ENCODE data around the gene HYI. TPM values are rescaled to one million over a fixed set of nuclear protein-coding genes. Genes with fewer than 3 reads are reported as not detected.
"Not testable (repeated sequence)": the region's sequence is repeated elsewhere in the genome, so short reads cannot be mapped to it uniquely, and the experiment has no call there.

Gene HYI
- total RNA-seq, 3 donors from 2014 or later: 66.6 to 79.3 (median 70.1) TPM

DNA sequence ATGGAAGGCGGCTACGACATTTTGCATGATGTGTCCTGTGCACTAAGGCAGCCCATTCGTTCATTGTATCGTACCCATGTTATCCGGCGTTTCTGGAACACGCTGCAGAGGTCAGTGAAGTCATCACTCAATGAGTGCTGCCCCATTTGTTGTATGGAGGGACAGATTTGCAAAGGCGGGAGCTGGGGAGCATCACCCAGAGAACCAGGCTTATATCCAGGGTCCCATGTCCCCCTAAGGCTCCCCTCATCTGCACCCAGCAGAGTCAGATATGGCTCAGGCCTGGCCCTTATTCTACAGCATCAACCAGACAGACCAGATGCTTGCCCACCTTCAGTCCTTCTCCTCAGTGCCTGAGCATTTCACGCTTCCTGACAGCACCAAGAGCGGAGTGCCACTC is 32.9 kb downstream of the HYI start:
- no peaks in the 10 kb centered on the region for H3K4me1 ChIP-seq

DNA sequence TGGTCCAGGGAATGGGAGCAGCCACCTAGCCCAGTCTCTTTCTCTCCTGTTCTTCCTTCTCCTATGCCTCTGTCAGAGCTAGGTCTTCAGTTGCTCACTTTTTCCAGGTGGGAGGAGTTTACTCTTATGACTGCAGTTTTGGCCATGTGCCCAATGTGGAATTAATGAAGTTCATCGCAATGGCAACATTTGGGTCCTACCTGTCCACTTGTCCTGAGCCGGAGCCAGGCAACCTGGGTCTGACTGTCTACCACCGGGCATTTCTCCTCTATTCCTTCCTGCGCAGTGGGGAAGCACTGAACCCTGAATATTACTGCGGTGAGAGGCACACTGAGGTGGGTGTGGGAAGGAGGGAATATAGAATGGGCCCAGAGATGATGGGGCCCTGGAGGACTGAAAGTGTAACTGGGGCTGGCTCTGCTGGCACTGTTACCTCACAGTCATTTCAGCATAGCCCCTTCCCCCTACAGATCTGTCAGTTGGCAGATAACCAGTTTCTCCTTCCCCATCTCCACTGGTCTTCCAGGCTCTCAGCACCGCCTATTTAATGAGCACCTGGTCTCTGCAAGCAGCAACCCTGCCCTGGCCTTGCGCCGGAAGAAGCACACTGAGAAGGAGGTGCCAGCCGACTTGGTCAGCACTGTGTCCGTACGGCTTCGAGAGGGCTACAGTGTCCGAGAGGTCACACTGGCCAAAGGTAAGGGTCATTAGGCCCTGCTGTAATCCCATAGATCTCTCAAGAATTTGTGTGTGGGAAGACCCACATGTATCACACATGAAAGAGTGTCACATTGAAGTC is 33.9 kb downstream of the HYI start:
- Histone ChIP-seq H3K4me3 (no peak overlapping the region), H3K27me3 (no peaks in the 10 kb centered on the region), H3K9me3 (no peaks in the 10 kb centered on the region), H3K27ac (no peak overlapping the region), H3K36me3 (peaks cover 30% of the 10 kb centered on the region), H3K4me1 (no peaks in the 10 kb centered on the region)
- TF ChIP-seq POLR2AphosphoS5 (IDR thresholded peaks at IDR 0.05) (no peak), POLR2A (IDR thresholded peaks at IDR 0.05) (no peak)
- TF ChIP-seq, protein P1, sequence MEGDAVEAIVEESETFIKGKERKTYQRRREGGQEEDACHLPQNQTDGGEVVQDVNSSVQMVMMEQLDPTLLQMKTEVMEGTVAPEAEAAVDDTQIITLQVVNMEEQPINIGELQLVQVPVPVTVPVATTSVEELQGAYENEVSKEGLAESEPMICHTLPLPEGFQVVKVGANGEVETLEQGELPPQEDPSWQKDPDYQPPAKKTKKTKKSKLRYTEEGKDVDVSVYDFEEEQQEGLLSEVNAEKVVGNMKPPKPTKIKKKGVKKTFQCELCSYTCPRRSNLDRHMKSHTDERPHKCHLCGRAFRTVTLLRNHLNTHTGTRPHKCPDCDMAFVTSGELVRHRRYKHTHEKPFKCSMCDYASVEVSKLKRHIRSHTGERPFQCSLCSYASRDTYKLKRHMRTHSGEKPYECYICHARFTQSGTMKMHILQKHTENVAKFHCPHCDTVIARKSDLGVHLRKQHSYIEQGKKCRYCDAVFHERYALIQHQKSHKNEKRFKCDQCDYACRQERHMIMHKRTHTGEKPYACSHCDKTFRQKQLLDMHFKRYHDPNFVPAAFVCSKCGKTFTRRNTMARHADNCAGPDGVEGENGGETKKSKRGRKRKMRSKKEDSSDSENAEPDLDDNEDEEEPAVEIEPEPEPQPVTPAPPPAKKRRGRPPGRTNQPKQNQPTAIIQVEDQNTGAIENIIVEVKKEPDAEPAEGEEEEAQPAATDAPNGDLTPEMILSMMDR (IDR thresholded peaks at IDR 0.05): no peak
- no peak for DNase-seq (ENCODE audit: low spot score in 2 of 2)
- intact Hi-C loops (cut with DNase I; ENCODE audit: low total_unique reads): no loop called here

More for the DNA sequence above, 32.9 kb downstream of the HYI start:
- no peak for TF ChIP-seq POLR2AphosphoS5 (IDR thresholded peaks at IDR 0.05)
- TF ChIP-seq, protein P1 (IDR thresholded peaks at IDR 0.05): no peak
- TF ChIP-seq POLR2A (IDR thresholded peaks at IDR 0.05): no peak
- no peak overlapping the region for H3K27ac ChIP-seq
- intact Hi-C loops (cut with DNase I; ENCODE audit: low total_unique reads): no loop called here
- H3K27me3 ChIP-seq: no peaks in the 10 kb centered on the region
- DNase-seq (ENCODE audit: low spot score in 2 of 2): no peak
- peaks cover 40% of the 10 kb centered on the region for H3K36me3 ChIP-seq
- H3K4me3 ChIP-seq: no peak overlapping the region
- no peaks in the 10 kb centered on the region for H3K9me3 ChIP-seq

DNA sequence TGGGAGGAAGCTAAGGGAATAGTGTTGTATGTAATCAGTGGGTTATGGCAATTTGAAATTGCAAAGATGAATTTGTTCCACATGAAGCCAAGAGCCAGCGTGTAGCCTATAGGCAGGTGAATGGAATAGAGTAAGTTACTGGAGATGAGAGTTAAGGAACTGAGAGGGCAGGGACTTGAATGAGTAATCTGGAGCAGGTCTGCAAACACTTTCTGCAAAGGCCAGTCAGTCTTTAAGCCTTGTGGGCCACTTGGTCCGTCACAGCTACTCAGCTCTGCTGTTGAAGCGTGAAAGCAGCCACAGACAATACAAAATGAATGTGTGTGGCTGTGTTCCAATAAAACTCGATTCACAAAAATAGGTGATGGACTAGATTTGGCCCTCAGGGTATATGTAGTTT is 34.9 kb downstream of the HYI start:
- no peaks in the 10 kb centered on the region for H3K27me3 ChIP-seq
- DNase-seq (ENCODE audit: low spot score in 2 of 2): no peak
- intact Hi-C loops (cut with DNase I; ENCODE audit: low total_unique reads): no loop called here
- H3K36me3 ChIP-seq: peaks cover 29% of the 10 kb centered on the region
- H3K27ac ChIP-seq: no peak overlapping the region
- no peaks in the 10 kb centered on the region for H3K9me3 ChIP-seq
- no peak for TF ChIP-seq POLR2AphosphoS5 (IDR thresholded peaks at IDR 0.05)
- TF ChIP-seq, protein P1 (IDR thresholded peaks at IDR 0.05): no peak
- no peak for TF ChIP-seq POLR2A (IDR thresholded peaks at IDR 0.05)
- H3K4me1 ChIP-seq: no peaks in the 10 kb centered on the region
- no peak overlapping the region for H3K4me3 ChIP-seq

DNA sequence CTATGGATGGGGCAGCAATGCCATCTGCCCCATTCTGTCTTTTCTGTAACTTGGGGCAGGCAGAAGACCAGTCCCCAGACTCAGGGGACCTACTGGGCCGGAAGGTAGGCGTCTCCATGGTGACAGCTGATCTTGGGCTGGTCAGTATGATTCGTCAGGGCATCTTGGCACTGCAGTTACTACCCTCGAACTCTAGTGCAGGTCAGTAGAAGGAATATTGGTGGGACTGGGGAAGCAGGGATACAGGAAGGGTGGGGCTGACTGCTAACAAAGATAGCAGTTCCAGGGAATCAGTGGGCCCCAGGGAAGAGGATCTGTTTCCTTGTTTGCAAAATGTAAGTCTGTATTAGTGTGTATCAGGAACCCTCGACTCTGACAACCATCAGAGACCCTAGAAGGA is 37.8 kb downstream of the HYI start:
- H3K27me3 ChIP-seq: no peaks in the 10 kb centered on the region
- TF ChIP-seq POLR2AphosphoS5 (IDR thresholded peaks at IDR 0.05) (no peak), POLR2A (IDR thresholded peaks at IDR 0.05) (no peak)
- TF ChIP-seq, protein P1 (IDR thresholded peaks at IDR 0.05): no peak
- H3K4me3 ChIP-seq: no peak overlapping the region
- intact Hi-C loops (cut with DNase I; ENCODE audit: low total_unique reads): no loop called here
- no peak for DNase-seq (ENCODE audit: low spot score in 2 of 2)
- no peaks in the 10 kb centered on the region for H3K4me1 ChIP-seq
- H3K9me3 ChIP-seq: no peaks in the 10 kb centered on the region
- no peak overlapping the region for H3K27ac ChIP-seq
- H3K36me3 ChIP-seq: peaks cover 16% of the 10 kb centered on the region

DNA sequence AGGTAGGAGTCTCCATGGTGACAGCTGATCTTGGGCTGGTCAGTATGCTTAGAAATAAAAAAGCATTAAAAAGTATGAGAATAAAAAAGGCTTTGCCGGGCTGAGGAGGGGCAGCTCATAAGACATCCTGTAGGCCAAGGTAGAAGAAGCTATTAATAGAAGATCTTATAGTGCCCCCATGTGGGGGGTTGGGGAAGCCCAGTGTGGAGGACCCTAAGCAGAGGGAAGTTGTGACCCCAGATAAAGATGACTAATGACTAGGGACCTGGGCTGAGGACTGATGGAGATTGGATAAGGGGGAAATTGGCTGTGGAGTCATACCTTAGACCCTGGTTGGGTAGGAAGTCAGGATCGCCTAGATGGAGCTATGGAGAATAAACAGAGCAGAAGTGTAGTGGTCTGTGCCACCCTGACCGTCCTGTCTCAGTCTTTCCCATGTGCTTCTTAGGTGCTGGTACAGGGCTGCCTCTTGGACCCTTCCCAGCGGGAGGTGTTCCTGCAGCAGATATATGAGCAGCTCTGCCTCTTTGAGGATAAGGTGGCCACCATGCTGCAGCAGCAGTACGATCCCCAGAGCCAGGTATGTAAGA is 39.0 kb downstream of the HYI start:
- H3K4me3 ChIP-seq: no peak overlapping the region
- no peak for TF ChIP-seq POLR2A (IDR thresholded peaks at IDR 0.05)
- TF ChIP-seq, protein P1 (IDR thresholded peaks at IDR 0.05): peak in 2 of 3 donors; percentile 50 to 68
- TF ChIP-seq POLR2AphosphoS5 (IDR thresholded peaks at IDR 0.05): no peak
- H3K4me1 ChIP-seq: no peaks in the 10 kb centered on the region
- H3K36me3 ChIP-seq: peaks cover 5% of the 10 kb centered on the region
- peak in 1 of 2 donors; percentile 38 for DNase-seq (ENCODE audit: low spot score in 2 of 2)
- no peak overlapping the region for H3K27ac ChIP-seq
- intact Hi-C loops (cut with DNase I; ENCODE audit: low total_unique reads): no loop called here
- H3K9me3 ChIP-seq: no peaks in the 10 kb centered on the region
- H3K27me3 ChIP-seq: no peaks in the 10 kb centered on the region

DNA sequence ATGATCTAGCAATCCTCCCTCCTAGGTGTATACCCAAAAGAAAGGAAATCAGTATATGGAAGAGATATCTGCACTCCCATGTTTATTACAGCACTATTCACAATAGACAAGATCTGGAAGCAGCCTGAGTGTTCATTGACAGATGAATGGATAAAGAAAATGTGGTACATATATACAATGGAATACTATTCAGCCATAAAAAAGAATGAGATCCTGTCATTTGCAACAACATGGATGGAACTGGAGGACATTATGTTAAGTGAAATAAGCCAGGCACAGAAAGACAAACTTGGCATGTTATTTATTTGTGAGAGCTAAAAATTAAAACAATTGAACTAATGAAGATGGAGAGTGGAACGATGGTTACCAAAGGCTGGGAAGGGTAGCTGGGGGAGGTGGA is 40.3 kb downstream of the HYI start:
- H3K27ac ChIP-seq; intact Hi-C loops (cut with DNase I; ENCODE audit: low total_unique reads); H3K36me3 ChIP-seq; H3K4me1 ChIP-seq; H3K4me3 ChIP-seq; H3K27me3 ChIP-seq; H3K9me3 ChIP-seq; DNase-seq (ENCODE audit: low spot score in 2 of 2): not testable (repeated sequence)
